ENCODE data around the gene MTREX. TPM values are rescaled to one million over a fixed set of nuclear protein-coding genes. Genes with fewer than 3 reads are reported as not detected.
"Not testable (repeated sequence)": the region's sequence is repeated elsewhere in the genome, so short reads cannot be mapped to it uniquely, and the experiment has no call there.

Gene MTREX
- polyA plus RNA-seq, 2 donors = 19.1 to 21.2 TPM

GRCh38 chr5:55303238-55303690 lies 4.5 kb upstream of the MTREX start:
- Histone ChIP-seq H3K4me3 (ENCODE audit: low read depth in 1 of 2, low read length in 2 of 2) (no peak overlapping the region), H3K4me1 (ENCODE audit: control insufficient read depth in 2 of 2, insufficient read depth in 2 of 2, low read length in 1 of 2) (no peaks in the 10 kb centered on the region), H3K36me3 (ENCODE audit: control insufficient read depth in 2 of 2, insufficient read depth in 2 of 2, low read length in 1 of 2) (no peaks in the 10 kb centered on the region), H3K27me3 (ENCODE audit: control insufficient read depth in 1 of 2, insufficient read depth in 2 of 2, low read length in 2 of 2) (no peaks in the 10 kb centered on the region), H3K27ac (ENCODE audit: low read depth in 2 of 2, low read length in 1 of 2) (peak overlapping the region; percentile 31 to 41), H3K9me3 (ENCODE audit: control insufficient read depth in 2 of 2, insufficient read depth in 1 of 2, low read depth in 1 of 2, low read length in 1 of 2) (no peaks in the 10 kb centered on the region)
- 38 to 46% methylated on average over 4 of the region's 4 CpGs for WGBS, 2 donors

DNA sequence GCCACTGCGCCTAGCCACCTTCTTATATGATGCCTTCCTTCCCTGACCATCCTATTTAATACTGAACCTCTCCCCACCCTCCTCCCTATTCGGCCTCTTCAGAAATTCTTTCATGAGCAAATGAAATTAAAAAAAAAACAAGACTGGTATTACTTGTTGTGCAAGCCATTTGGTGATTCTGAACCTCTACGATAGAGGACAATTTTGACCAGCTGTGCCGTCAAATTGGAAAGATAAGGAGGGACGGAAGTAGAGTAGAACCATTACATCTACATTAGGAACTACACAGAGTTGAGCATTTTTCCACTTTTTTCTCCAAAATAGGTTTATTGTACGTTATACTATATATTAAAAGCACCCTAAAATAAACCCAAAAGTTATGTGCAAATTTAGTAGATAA lies 3.2 kb upstream of the MTREX start:
- Histone ChIP-seq H3K36me3 (ENCODE audit: control insufficient read depth in 2 of 2, insufficient read depth in 2 of 2, low read length in 1 of 2) (no peaks in the 10 kb centered on the region), H3K27me3 (ENCODE audit: control insufficient read depth in 1 of 2, insufficient read depth in 2 of 2, low read length in 2 of 2) (no peaks in the 10 kb centered on the region), H3K27ac (ENCODE audit: low read depth in 2 of 2, low read length in 1 of 2) (no peak overlapping the region), H3K4me1 (ENCODE audit: control insufficient read depth in 2 of 2, insufficient read depth in 2 of 2, low read length in 1 of 2) (no peaks in the 10 kb centered on the region), H3K4me3 (ENCODE audit: low read depth in 1 of 2, low read length in 2 of 2) (no peak overlapping the region), H3K9me3 (ENCODE audit: control insufficient read depth in 2 of 2, insufficient read depth in 1 of 2, low read depth in 1 of 2, low read length in 1 of 2) (no peaks in the 10 kb centered on the region)
- WGBS, 2 donors = 84 to 87% methylated on average over 6 of the region's 6 CpGs

DNA sequence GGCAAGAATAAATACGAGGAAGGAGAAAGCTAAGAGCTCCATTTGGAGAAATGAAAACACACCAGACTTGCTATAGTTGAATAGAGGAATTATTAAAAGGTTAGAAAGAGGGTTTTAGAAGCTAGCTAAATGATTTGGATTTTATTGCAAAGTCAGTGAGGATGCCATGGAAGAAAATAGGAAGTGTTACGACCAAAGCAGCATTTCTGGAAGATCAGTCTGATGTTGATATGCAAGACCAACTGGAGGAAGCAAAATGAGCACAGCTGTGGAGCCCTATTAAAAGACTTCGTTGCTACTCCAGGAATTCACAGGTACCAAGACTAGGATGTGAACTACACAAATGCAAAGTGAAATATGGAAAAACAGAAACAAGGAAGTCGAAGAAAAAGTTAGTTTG lies 2.4 kb upstream of the MTREX start:
- Histone ChIP-seq H3K4me3 (ENCODE audit: low read depth in 1 of 2, low read length in 2 of 2) (no peak overlapping the region), H3K27me3 (ENCODE audit: control insufficient read depth in 1 of 2, insufficient read depth in 2 of 2, low read length in 2 of 2) (no peaks in the 10 kb centered on the region), H3K4me1 (ENCODE audit: control insufficient read depth in 2 of 2, insufficient read depth in 2 of 2, low read length in 1 of 2) (no peaks in the 10 kb centered on the region), H3K9me3 (ENCODE audit: control insufficient read depth in 2 of 2, insufficient read depth in 1 of 2, low read depth in 1 of 2, low read length in 1 of 2) (no peaks in the 10 kb centered on the region), H3K36me3 (ENCODE audit: control insufficient read depth in 2 of 2, insufficient read depth in 2 of 2, low read length in 1 of 2) (no peaks in the 10 kb centered on the region), H3K27ac (ENCODE audit: low read depth in 2 of 2, low read length in 1 of 2) (no peak overlapping the region)
- WGBS, 2 donors = 73 to 81% methylated on average over 4 of the region's 4 CpGs

- Histone ChIP-seq H3K4me3 (ENCODE audit: low read depth in 1 of 2, low read length in 2 of 2) (peak overlapping the region; percentile 73 to 84), H3K36me3 (ENCODE audit: control insufficient read depth in 2 of 2, insufficient read depth in 2 of 2, low read length in 1 of 2) (no peaks in the 10 kb centered on the region), H3K27me3 (ENCODE audit: control insufficient read depth in 1 of 2, insufficient read depth in 2 of 2, low read length in 2 of 2) (no peaks in the 10 kb centered on the region), H3K9me3 (ENCODE audit: control insufficient read depth in 2 of 2, insufficient read depth in 1 of 2, low read depth in 1 of 2, low read length in 1 of 2) (no peaks in the 10 kb centered on the region), H3K4me1 (ENCODE audit: control insufficient read depth in 2 of 2, insufficient read depth in 2 of 2, low read length in 1 of 2) (no peaks in the 10 kb centered on the region), H3K27ac (ENCODE audit: low read depth in 2 of 2, low read length in 1 of 2) (peak overlapping the region; percentile 92 to 99)
- WGBS, 2 donors = 8% methylated on average over 12 of the region's 12 CpGs
Observed at GRCh38 chr5:55306641-55307382, 977 bp upstream of the MTREX start.

DNA sequence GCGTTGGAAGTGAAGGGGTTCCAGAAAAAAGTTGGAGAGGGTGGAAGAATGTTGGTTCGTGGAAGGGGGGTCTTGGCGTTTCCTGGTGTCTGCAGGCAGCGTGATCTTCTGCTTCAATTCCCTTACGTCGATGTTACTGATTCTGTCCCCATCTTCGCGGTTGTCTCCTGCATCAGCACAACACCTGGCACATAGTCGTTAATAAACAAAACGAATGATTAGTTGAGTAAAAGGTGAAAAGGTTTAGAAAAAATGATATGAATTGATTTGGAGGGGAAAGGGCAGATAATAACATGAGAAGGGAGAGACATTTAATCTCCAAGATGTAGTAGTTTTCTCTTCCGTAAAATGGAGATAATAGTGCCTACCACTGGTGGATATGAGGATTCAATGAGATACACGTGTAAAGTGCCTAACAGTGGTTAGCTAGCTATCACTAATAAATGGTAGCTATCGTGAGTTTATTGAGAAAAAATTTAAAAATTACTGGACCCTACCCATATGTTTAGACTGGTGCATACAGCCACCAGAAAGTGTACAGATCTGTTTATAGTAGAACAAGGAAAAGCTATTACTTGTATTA lies 556 bp downstream of the MTREX start:
- Histone ChIP-seq H3K36me3 (ENCODE audit: control insufficient read depth in 2 of 2, insufficient read depth in 2 of 2, low read length in 1 of 2) (no peaks in the 10 kb centered on the region), H3K4me3 (ENCODE audit: low read depth in 1 of 2, low read length in 2 of 2) (peak overlapping the region; percentile 73 to 84), H3K9me3 (ENCODE audit: control insufficient read depth in 2 of 2, insufficient read depth in 1 of 2, low read depth in 1 of 2, low read length in 1 of 2) (no peaks in the 10 kb centered on the region), H3K27me3 (ENCODE audit: control insufficient read depth in 1 of 2, insufficient read depth in 2 of 2, low read length in 2 of 2) (no peaks in the 10 kb centered on the region), H3K4me1 (ENCODE audit: control insufficient read depth in 2 of 2, insufficient read depth in 2 of 2, low read length in 1 of 2) (no peaks in the 10 kb centered on the region), H3K27ac (ENCODE audit: low read depth in 2 of 2, low read length in 1 of 2) (peak overlapping the region; percentile 92 to 99)
- 0 to 1% methylated on average over 13 of the region's 13 CpGs for WGBS, 2 donors

DNA sequence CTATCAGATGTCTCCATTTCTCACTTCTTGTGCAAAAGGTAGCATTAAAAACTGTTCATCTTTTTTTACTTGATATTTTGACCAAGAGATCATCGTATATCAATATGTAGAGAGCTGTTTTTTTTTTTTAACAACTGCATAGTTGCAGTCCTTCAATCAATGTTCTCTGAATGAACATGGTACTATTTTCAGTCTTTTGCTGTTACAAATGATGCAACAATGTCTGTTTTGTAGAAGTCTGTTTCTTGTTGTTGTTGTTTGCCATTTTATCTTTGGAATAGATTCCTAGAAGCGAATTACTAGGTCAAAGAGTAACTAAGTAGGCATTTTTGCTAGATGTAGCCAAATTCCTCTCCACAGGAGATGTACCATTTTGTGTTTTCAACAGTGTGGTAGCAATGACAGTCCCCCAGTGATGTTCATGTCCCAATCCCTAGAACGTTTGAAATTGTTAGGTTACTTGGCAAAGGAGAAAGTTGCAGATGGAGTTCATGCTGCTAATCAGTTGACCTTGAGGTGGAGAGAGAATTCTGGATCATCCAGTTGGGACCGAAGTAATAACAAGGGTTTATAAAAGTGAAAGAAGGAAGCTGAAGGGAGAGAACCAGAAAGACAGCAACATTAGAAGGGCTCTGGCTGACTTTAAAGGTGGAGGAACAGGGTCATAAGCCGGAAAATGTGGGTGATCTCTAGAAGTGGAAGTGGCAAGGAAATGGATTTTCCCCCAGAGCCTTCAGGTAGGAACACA lies 6.3 kb downstream of the MTREX start:
- Histone ChIP-seq H3K4me1 (ENCODE audit: control insufficient read depth in 2 of 2, insufficient read depth in 2 of 2, low read length in 1 of 2) (no peaks in the 10 kb centered on the region), H3K4me3 (ENCODE audit: low read depth in 1 of 2, low read length in 2 of 2) (no peak overlapping the region), H3K36me3 (ENCODE audit: control insufficient read depth in 2 of 2, insufficient read depth in 2 of 2, low read length in 1 of 2) (no peaks in the 10 kb centered on the region), H3K27me3 (ENCODE audit: control insufficient read depth in 1 of 2, insufficient read depth in 2 of 2, low read length in 2 of 2) (no peaks in the 10 kb centered on the region), H3K27ac (ENCODE audit: low read depth in 2 of 2, low read length in 1 of 2) (no peak overlapping the region), H3K9me3 (ENCODE audit: control insufficient read depth in 2 of 2, insufficient read depth in 1 of 2, low read depth in 1 of 2, low read length in 1 of 2) (no peaks in the 10 kb centered on the region)
- WGBS, 2 donors = 72 to 76% methylated on average over 5 of the region's 5 CpGs

GRCh38 chr5:55316289-55316688 lies 8.5 kb downstream of the MTREX start:
- Histone ChIP-seq H3K27me3 (ENCODE audit: control insufficient read depth in 1 of 2, insufficient read depth in 2 of 2, low read length in 2 of 2) (no peaks in the 10 kb centered on the region), H3K4me3 (ENCODE audit: low read depth in 1 of 2, low read length in 2 of 2) (no peak overlapping the region)
- 96 to 98% methylated on average over 2 of the region's 2 CpGs for whole genome bisulfite sequencing, 2 donors

DNA sequence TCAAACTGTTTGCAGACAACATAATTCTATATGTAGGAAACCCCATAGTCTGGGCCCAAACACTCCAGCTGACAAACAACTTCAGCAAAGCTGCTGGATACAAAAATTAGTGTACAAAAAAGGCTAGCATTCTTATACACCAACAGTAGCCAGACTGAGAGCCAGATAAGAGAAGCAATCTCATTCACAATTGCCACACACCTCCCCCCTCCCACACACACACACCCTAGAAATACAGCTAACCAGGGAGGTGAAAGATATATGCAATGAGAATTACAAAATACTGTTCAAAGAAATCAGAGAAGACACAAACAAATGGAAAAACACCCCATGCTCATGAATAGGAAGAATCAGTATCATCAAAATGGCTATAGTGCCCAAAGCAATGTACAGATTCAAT lies 9.0 kb downstream of the MTREX start:
- Histone ChIP-seq H3K9me3 (ENCODE audit: control insufficient read depth in 2 of 2, insufficient read depth in 1 of 2, low read depth in 1 of 2, low read length in 1 of 2) (no peaks in the 10 kb centered on the region), H3K27ac (ENCODE audit: low read depth in 2 of 2, low read length in 1 of 2) (no peak overlapping the region), H3K27me3 (ENCODE audit: control insufficient read depth in 1 of 2, insufficient read depth in 2 of 2, low read length in 2 of 2) (no peaks in the 10 kb centered on the region), H3K4me1 (ENCODE audit: control insufficient read depth in 2 of 2, insufficient read depth in 2 of 2, low read length in 1 of 2) (no peaks in the 10 kb centered on the region), H3K4me3 (ENCODE audit: low read depth in 1 of 2, low read length in 2 of 2) (no peak overlapping the region), H3K36me3 (ENCODE audit: control insufficient read depth in 2 of 2, insufficient read depth in 2 of 2, low read length in 1 of 2) (no peaks in the 10 kb centered on the region)

More at GRCh38 chr5:55316289-55316688, 8.5 kb downstream of the MTREX start:
- Histone ChIP-seq H3K27ac (ENCODE audit: low read depth in 2 of 2, low read length in 1 of 2) (no peak overlapping the region), H3K4me1 (ENCODE audit: control insufficient read depth in 2 of 2, insufficient read depth in 2 of 2, low read length in 1 of 2) (no peaks in the 10 kb centered on the region), H3K36me3 (ENCODE audit: control insufficient read depth in 2 of 2, insufficient read depth in 2 of 2, low read length in 1 of 2) (no peaks in the 10 kb centered on the region), H3K9me3 (ENCODE audit: control insufficient read depth in 2 of 2, insufficient read depth in 1 of 2, low read depth in 1 of 2, low read length in 1 of 2) (no peaks in the 10 kb centered on the region)

DNA sequence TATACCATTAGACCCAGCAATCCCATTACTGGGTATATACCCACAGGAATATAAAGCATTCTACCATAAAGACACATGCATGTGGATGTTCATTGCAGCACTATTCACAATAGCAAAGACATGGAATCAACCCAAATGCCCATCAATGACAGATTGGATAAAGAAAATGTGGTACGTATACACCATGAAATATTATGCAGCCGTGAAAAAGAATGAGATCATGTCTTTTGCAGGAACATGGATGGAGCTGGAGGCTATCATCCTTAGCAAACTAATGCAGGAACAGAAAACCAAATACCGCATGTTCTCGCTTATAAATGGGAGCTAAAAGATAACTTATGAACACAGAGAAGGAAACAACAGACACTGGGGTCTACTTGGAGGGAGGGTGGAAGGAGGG lies 10.4 kb downstream of the MTREX start:
- H3K27ac ChIP-seq (ENCODE audit: low read depth in 2 of 2, low read length in 1 of 2); H3K4me1 ChIP-seq (ENCODE audit: control insufficient read depth in 2 of 2, insufficient read depth in 2 of 2, low read length in 1 of 2); H3K4me3 ChIP-seq (ENCODE audit: low read depth in 1 of 2, low read length in 2 of 2); H3K36me3 ChIP-seq (ENCODE audit: control insufficient read depth in 2 of 2, insufficient read depth in 2 of 2, low read length in 1 of 2); H3K27me3 ChIP-seq (ENCODE audit: control insufficient read depth in 1 of 2, insufficient read depth in 2 of 2, low read length in 2 of 2); H3K9me3 ChIP-seq (ENCODE audit: control insufficient read depth in 2 of 2, insufficient read depth in 1 of 2, low read depth in 1 of 2, low read length in 1 of 2): not testable (repeated sequence)
- 99% methylated on average over 4 of the region's 4 CpGs for WGBS, 2 donors

Measured in esophagus (tissue), 2 donors.